AG09319 (cell line): ENCODE data around the gene SPATA25.
"Not testable (repeated sequence)": the region's sequence is repeated elsewhere in the genome, so short reads cannot be mapped to it uniquely, and the experiment has no call there.

ENCODE experiments used
- DNase-seq: peaks from one replicate; pipeline ENCODE4 v3.0.0-alpha.2; 2010; ENCODE audit warnings: low read depth; ENCODE audit errors: extremely low read depth
- CTCF ChIP-seq: IDR thresholded peaks from 2 replicates; pipeline ENCODE4 v1.5.1; 2011; ENCODE audit warnings: low read depth, mild to moderate bottlenecking, inconsistent platforms, low read length, moderate library complexity

Gene SPATA25

GRCh38 chr20:45878076-45878761 lies 9.2 kb downstream of the SPATA25 start:
- TF ChIP-seq CTCF = no peak
- DNase-seq = no peak

GRCh38 chr20:45874576-45874975 lies 12.8 kb downstream of the SPATA25 start:
- TF ChIP-seq CTCF = no peak
- no peak for DNase-seq

DNA sequence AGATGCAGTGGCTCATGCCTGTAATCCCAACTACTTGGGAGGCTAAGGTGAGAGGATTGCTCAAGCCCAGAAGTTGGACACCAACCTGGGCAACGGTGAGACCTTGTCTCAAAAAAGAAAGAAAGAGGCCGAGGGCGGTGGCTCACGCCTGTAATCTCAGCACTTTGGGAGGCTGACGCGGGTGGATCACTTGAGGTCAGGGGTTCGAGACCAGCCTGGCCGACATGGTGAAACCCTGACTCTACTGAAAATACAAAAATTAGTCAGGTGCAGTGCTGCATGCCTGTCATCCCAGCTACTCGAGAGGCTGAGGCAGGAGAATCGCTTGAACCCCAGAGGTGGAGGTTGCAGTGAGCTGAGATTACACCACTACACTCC lies 13.3 kb downstream of the SPATA25 start:
- not testable (repeated sequence) for DNase-seq

DNA sequence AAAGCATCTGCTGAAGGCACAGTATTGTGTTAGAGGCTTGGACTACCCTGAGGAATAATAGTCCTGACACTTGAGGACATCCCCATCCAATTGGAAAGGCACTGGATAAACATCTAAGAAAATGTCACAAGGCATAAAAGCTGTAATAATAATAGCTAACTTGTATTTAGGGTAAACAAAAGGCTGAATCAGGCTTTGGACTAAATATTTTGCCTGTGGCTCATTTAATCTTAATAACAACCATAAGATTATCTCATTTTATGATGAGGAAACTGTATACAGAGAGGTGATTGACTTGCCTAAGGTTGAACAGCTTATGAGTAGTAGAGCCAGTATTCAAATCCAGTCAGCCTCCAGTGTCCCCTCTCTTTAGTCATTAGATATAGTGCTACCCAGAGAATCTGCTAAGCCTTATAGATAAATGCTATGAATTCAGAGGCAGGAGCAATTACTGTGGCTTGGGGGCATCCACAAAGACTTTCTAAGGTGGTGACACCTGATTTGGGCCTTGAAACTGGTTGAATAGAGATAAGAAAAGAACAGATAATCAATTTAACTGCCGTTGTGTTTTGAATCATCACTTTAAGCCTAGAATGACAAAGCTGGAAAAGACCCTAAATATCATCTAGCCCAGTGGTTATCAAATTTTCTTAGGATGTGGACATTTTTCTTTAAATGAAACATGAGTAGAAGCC lies 13.9 kb downstream of the SPATA25 start:
- TF ChIP-seq CTCF = no peak
- DNase-seq = no peak

DNA sequence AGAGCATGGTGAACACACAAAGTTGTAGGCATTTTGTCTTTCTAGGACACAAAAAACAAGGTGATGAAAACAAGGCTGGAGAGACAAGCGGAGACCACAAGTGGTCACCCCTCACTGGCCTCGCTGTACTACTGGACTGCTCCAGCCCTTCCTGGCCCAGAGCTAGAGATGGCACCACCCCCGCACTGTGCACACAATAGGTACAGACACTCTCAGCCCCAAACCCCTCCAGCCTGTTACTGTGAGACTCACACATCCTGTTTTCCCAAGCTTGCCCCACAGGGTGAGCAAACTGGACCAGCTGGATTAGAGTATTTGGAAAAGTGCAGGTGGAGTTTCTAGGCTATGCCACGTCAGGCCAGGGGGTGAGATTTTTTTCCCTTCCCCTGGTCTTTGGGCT lies 14.8 kb downstream of the SPATA25 start:
- DNase-seq = no peak
- no peak for TF ChIP-seq CTCF

GRCh38 chr20:45867819-45868176 lies 19.6 kb downstream of the SPATA25 start:
- TF ChIP-seq CTCF = no peak
- no peak for DNase-seq

GRCh38 chr20:45867136-45867818 lies 20.1 kb downstream of the SPATA25 start:
- DNase-seq = no peak
- no peak for TF ChIP-seq CTCF
